IPS-15b (cell line): ENCODE measurements around the gene EIF3F.

Source experiments
- H3K27me3 ChIP-seq: one replicate; pipeline ENCODE4 v1.6.1; 2013; ENCODE audit warnings: low read length; ENCODE audit not compliant: control insufficient read depth, insufficient read depth
- H3K36me3 ChIP-seq: one replicate; pipeline ENCODE4 v1.6.1; 2013; ENCODE audit warnings: low read length; ENCODE audit not compliant: control insufficient read depth, insufficient read depth
- H3K4me1 ChIP-seq: one replicate; pipeline ENCODE4 v1.6.1; 2013; ENCODE audit warnings: mild to moderate bottlenecking, low read length; ENCODE audit not compliant: control insufficient read depth, insufficient read depth
- H3K4me3 ChIP-seq: one replicate; pipeline ENCODE4 v1.5.1; 2013; ENCODE audit warnings: low read depth, low read length
- H3K9ac ChIP-seq: one replicate; pipeline ENCODE4 v1.6.1; 2013; ENCODE audit warnings: low read depth, mild to moderate bottlenecking, low read length
- H3K9me3 ChIP-seq: one replicate; pipeline ENCODE4 v1.6.1; 2013; ENCODE audit warnings: mild to moderate bottlenecking, low read length; ENCODE audit not compliant: control insufficient read depth, insufficient read depth

Gene EIF3F

GRCh38 chr11:8026982-8027381 lies 39.8 kb downstream of the EIF3F start:
- Histone ChIP-seq H3K4me1 (no peaks in the 10 kb centered on the region), H3K36me3 (no peaks in the 10 kb centered on the region), H3K9ac (no peak overlapping the region), H3K9me3 (no peaks in the 10 kb centered on the region), H3K4me3 (no peak overlapping the region), H3K27me3 (peaks cover 22% of the 10 kb centered on the region)

- no peaks in the 10 kb centered on the region for H3K36me3 ChIP-seq
- no peak overlapping the region for H3K4me3 ChIP-seq
- no peak overlapping the region for H3K9ac ChIP-seq
- H3K9me3 ChIP-seq, result no peaks in the 10 kb centered on the region
- H3K27me3 ChIP-seq, result peaks cover 28% of the 10 kb centered on the region
- peaks cover 3% of the 10 kb centered on the region for H3K4me1 ChIP-seq
Measured at GRCh38 chr11:8028766-8029165, 41.6 kb downstream of the EIF3F start.

GRCh38 chr11:8030526-8031247 lies 43.5 kb downstream of the EIF3F start:
- Histone ChIP-seq H3K9me3 (no peaks in the 10 kb centered on the region), H3K4me3 (no peak overlapping the region), H3K4me1 (peaks cover 3% of the 10 kb centered on the region), H3K9ac (no peak overlapping the region), H3K36me3 (no peaks in the 10 kb centered on the region), H3K27me3 (peaks cover 23% of the 10 kb centered on the region)

GRCh38 chr11:8031248-8032115 lies 44.3 kb downstream of the EIF3F start:
- H3K9me3 ChIP-seq, result no peaks in the 10 kb centered on the region
- no peak overlapping the region for H3K4me3 ChIP-seq
- H3K4me1 ChIP-seq, result peaks cover 3% of the 10 kb centered on the region
- no peaks in the 10 kb centered on the region for H3K36me3 ChIP-seq
- peak overlapping the region; percentile 12 for H3K9ac ChIP-seq
- H3K27me3 ChIP-seq, result peaks cover 23% of the 10 kb centered on the region

GRCh38 chr11:8032122-8032521 lies 45.0 kb downstream of the EIF3F start:
- Histone ChIP-seq H3K9ac (no peak overlapping the region), H3K9me3 (no peaks in the 10 kb centered on the region), H3K4me1 (peaks cover 3% of the 10 kb centered on the region), H3K27me3 (peaks cover 23% of the 10 kb centered on the region), H3K36me3 (no peaks in the 10 kb centered on the region), H3K4me3 (no peak overlapping the region)

GRCh38 chr11:8032576-8033304 lies 45.6 kb downstream of the EIF3F start:
- H3K9me3 ChIP-seq, result no peaks in the 10 kb centered on the region
- peaks cover 3% of the 10 kb centered on the region for H3K4me1 ChIP-seq
- H3K9ac ChIP-seq, result no peak overlapping the region
- peaks cover 23% of the 10 kb centered on the region for H3K27me3 ChIP-seq
- H3K36me3 ChIP-seq, result no peaks in the 10 kb centered on the region
- H3K4me3 ChIP-seq, result peak overlapping the region; percentile 37

- Histone ChIP-seq H3K9ac (no peak overlapping the region), H3K4me1 (peaks cover 3% of the 10 kb centered on the region), H3K4me3 (no peak overlapping the region), H3K36me3 (no peaks in the 10 kb centered on the region), H3K27me3 (peaks cover 23% of the 10 kb centered on the region), H3K9me3 (no peaks in the 10 kb centered on the region)
Measured at GRCh38 chr11:8033305-8034105, 46.4 kb downstream of the EIF3F start.

GRCh38 chr11:8034106-8034585 lies 47.0 kb downstream of the EIF3F start:
- peaks cover 23% of the 10 kb centered on the region for H3K27me3 ChIP-seq
- H3K4me1 ChIP-seq, result peaks cover 3% of the 10 kb centered on the region
- H3K9me3 ChIP-seq, result no peaks in the 10 kb centered on the region
- H3K4me3 ChIP-seq, result no peak overlapping the region
- no peaks in the 10 kb centered on the region for H3K36me3 ChIP-seq
- no peak overlapping the region for H3K9ac ChIP-seq

GRCh38 chr11:8034604-8035190 lies 47.6 kb downstream of the EIF3F start:
- Histone ChIP-seq H3K36me3 (no peaks in the 10 kb centered on the region), H3K27me3 (peaks cover 23% of the 10 kb centered on the region), H3K9me3 (no peaks in the 10 kb centered on the region)

GRCh38 chr11:8035200-8035855 lies 48.2 kb downstream of the EIF3F start:
- no peak overlapping the region for H3K9ac ChIP-seq
- H3K4me1 ChIP-seq, result peaks cover 3% of the 10 kb centered on the region
- no peaks in the 10 kb centered on the region for H3K36me3 ChIP-seq
- H3K4me3 ChIP-seq, result no peak overlapping the region
- peaks cover 18% of the 10 kb centered on the region for H3K27me3 ChIP-seq
- no peaks in the 10 kb centered on the region for H3K9me3 ChIP-seq

More at GRCh38 chr11:8034604-8035190, 47.6 kb downstream of the EIF3F start:
- no peak overlapping the region for H3K9ac ChIP-seq
- peaks cover 3% of the 10 kb centered on the region for H3K4me1 ChIP-seq
- H3K4me3 ChIP-seq, result no peak overlapping the region
